SK-N-SH (cell line): ENCODE results near the gene ACTR8. TPM values are rescaled to one million over a fixed set of nuclear protein-coding genes. Genes with fewer than 3 reads are reported as not detected.

Source experiments
- CTCF ChIA-PET: fragments of 300-600, 350-600 bp; formaldehyde crosslinking; extraction: SDS; loops from one replicate; lab custom pipeline; 2021; lab: Yijun Ruan, JAX
- POLR2A ChIA-PET: fragments of 350-600 bp; sonication (Branson Sonifier 250); formaldehyde crosslinking; extraction: SDS; loops from one replicate; lab custom pipeline; 2020; ENCODE audit warnings: antibody characterized with exemption, inconsistent platforms; lab: Yijun Ruan, JAX
- DNase-seq: peaks from one replicate; pipeline ENCODE4 v3.0.0; 2012
- H2AFZ ChIP-seq: fragments of 200-600 bp; sonication (generic); 2 replicates; pipeline ENCODE4 v1.8.1; 2016; ENCODE audit warnings: antibody characterized with exemption, mild to moderate bottlenecking, low read depth
- H3F3A ChIP-seq: fragments of 200-600 bp; sonication (generic); replicated peaks from 2 replicates; pipeline ENCODE3; 2016; ENCODE audit warnings: antibody characterized with exemption, mild to moderate bottlenecking; ENCODE audit not compliant: insufficient read depth
- H3K27ac ChIP-seq, 2 experiments: fragments of 200-500 bp in 1 of 2; fragments of 200-600 bp in 1 of 2; sonication (Bioruptor generic) in 1 of 2; sonication (generic), shearing (Covaris generic) in 1 of 2; 2 replicates each; pipeline versions ENCODE4 v1.5.1 to v1.6.1; 2014 to 2016; ENCODE audit warnings: low read depth in 2 of 2, inconsistent platforms in 1 of 2, low read length in 1 of 2, mild to moderate bottlenecking in 1 of 2, mixed read lengths in 1 of 2
- H3K27me3 ChIP-seq: fragments of 200-600 bp; sonication (generic), shearing (Covaris generic); 2 replicates; pipeline ENCODE4 v1.6.1; 2016; ENCODE audit warnings: mixed run types; ENCODE audit not compliant: insufficient read depth
- H3K36me3 ChIP-seq, 2 experiments: fragments of 200-500 bp in 1 of 2; fragments of 200-600 bp in 1 of 2; sonication (Bioruptor generic) in 1 of 2; sonication (generic) in 1 of 2; replicated peaks in 1 of 2; 2 replicates each; pipeline versions ENCODE3 to v1.5.1; 2014 to 2016; ENCODE audit warnings: low read length in 1 of 2, mild to moderate bottlenecking in 1 of 2; ENCODE audit not compliant: insufficient read depth in 2 of 2, control insufficient read depth in 1 of 2
- H3K4me1 ChIP-seq, 2 experiments: fragments of 200-500 bp in 1 of 2; fragments of 200-600 bp in 1 of 2; sonication (Bioruptor generic) in 1 of 2; sonication (generic), shearing (Covaris generic) in 1 of 2; 2 replicates each; pipeline versions ENCODE4 v1.5.1 to v1.6.1; 2014 to 2016; ENCODE audit warnings: low read depth in 1 of 2, low read length in 1 of 2, mixed run types in 1 of 2; ENCODE audit not compliant: insufficient read depth in 2 of 2, control insufficient read depth in 1 of 2
- H3K4me2 ChIP-seq: fragments of 200-600 bp; sonication (generic), shearing (Covaris generic); 2 replicates; pipeline ENCODE4 v1.6.1; 2017; ENCODE audit warnings: mixed run types
- H3K4me3 ChIP-seq, 2 experiments: fragments of 200-500 bp in 1 of 2; fragments of 200-600 bp in 1 of 2; sonication (Bioruptor generic) in 1 of 2; sonication (generic), shearing (Covaris generic) in 1 of 2; 2 replicates each; pipeline versions ENCODE4 v1.5.1 to v1.8.1; 2014 to 2016; ENCODE audit warnings: low read depth in 2 of 2, inconsistent platforms in 1 of 2, low read length in 1 of 2, mild to moderate bottlenecking in 1 of 2, mixed read lengths in 1 of 2, moderate library complexity in 1 of 2
- H3K79me2 ChIP-seq: fragments of 200-600 bp; sonication (generic); 2 replicates; pipeline ENCODE4 v1.8.1; 2017; ENCODE audit warnings: mild to moderate bottlenecking; ENCODE audit not compliant: insufficient read depth
- H3K9ac ChIP-seq: fragments of 200-600 bp; sonication (generic); 2 replicates; pipeline ENCODE4 v1.6.1; 2017; ENCODE audit warnings: mixed run types
- H3K9me2 ChIP-seq: fragments of 200-600 bp; sonication (generic); 2 replicates; pipeline ENCODE4 v1.6.1; 2017; ENCODE audit warnings: mixed run types
- H3K9me3 ChIP-seq: fragments of 200-600 bp; sonication (generic); 2 replicates; pipeline ENCODE4 v1.6.1; 2017; ENCODE audit warnings: mixed run types, mild to moderate bottlenecking, moderate library complexity
- H4K20me1 ChIP-seq: fragments of 200-600 bp; sonication (generic); 2 replicates; pipeline ENCODE4 v1.6.1; 2017; ENCODE audit warnings: mild to moderate bottlenecking, mixed run types; ENCODE audit not compliant: insufficient read depth
- CHD2 ChIP-seq: fragments of 150-350 bp; IDR thresholded peaks from 2 replicates; pipeline ENCODE4 v1.6.1; 2018; ENCODE audit warnings: low read length; ENCODE audit not compliant: partially characterized antibody
- CTCF ChIP-seq: fragments of 200-600 bp; sonication (generic); IDR thresholded peaks from 2 replicates; pipeline ENCODE4 v1.6.1; 2017; ENCODE audit warnings: antibody characterized with exemption, mild to moderate bottlenecking, moderate library complexity
- EZH2phosphoT487 ChIP-seq: fragments of 200-600 bp; sonication (generic); IDR thresholded peaks from 2 replicates; pipeline ENCODE4 v1.6.1; 2017; ENCODE audit warnings: low read depth, mixed run types, mild to moderate bottlenecking, antibody characterized with exemption, moderate library complexity, borderline replicate concordance
- GABPA ChIP-seq: IDR thresholded peaks from 2 replicates; pipeline ENCODE4 v1.4.0; 2012; ENCODE audit warnings: low read depth, mild to moderate bottlenecking
- GATA2 ChIP-seq: sonication (generic); formaldehyde crosslinking; IDR thresholded peaks from 2 replicates; pipeline ENCODE4 v1.5.0; 2020; ENCODE audit warnings: mild to moderate bottlenecking, missing genetic modification reagents
- MEF2A ChIP-seq: IDR thresholded peaks from 2 replicates; pipeline ENCODE4 v1.4.0; 2012; ENCODE audit warnings: low read depth, borderline replicate concordance
- NFIC ChIP-seq: IDR thresholded peaks from 2 replicates; pipeline ENCODE4 v1.4.0; 2012; ENCODE audit warnings: borderline replicate concordance
- PBX3 ChIP-seq: IDR thresholded peaks from 2 replicates; pipeline ENCODE4; 2012
- POLR2AphosphoS5 ChIP-seq: IDR thresholded peaks from 2 replicates; pipeline ENCODE4 v1.6.1; 2012; ENCODE audit warnings: low read depth, low read length
- RAD21 ChIP-seq: IDR thresholded peaks from 2 replicates; pipeline ENCODE4 v1.6.1; 2012; ENCODE audit warnings: mild to moderate bottlenecking, low read length
- RFX5 ChIP-seq: IDR thresholded peaks from 2 replicates; pipeline ENCODE4 v1.6.1; 2012; ENCODE audit warnings: mild to moderate bottlenecking, improper control_type of control experiment, low read length
- TAF1 ChIP-seq: IDR thresholded peaks from 2 replicates; pipeline ENCODE4 v1.6.1; 2012; ENCODE audit warnings: low read depth, mild to moderate bottlenecking, low read length, moderate library complexity, borderline replicate concordance
- YY1 ChIP-seq: IDR thresholded peaks from 2 replicates; pipeline ENCODE4 v1.4.0; 2012; ENCODE audit warnings: low read depth, mild to moderate bottlenecking
- ZBTB33 ChIP-seq: IDR thresholded peaks from 2 replicates; pipeline ENCODE4 v1.4.0; 2012; ENCODE audit warnings: low read depth, borderline replicate concordance
- WGBS: methylation state at CpG from one replicate; pipeline ENCODE4 v1.1.6; 2017; ENCODE audit warnings: low lambda C conversion rate; 5-methylcytosine and 5-hydroxymethylcytosine counted together
- polyA plus RNA-seq, 3 experiments: library from polyadenylated mRNA; depleted of rRNA; stranded (reverse); fragments of >200 nt; gene quantifications; 2 replicates each; pipeline ENCODE4 v1.2.3, GENCODE V29; 2012

ACTR8 gene
- polyA plus RNA-seq, 1 of the 3 experiments (the other 2 are of a cell fraction): 17.7 TPM

DNA sequence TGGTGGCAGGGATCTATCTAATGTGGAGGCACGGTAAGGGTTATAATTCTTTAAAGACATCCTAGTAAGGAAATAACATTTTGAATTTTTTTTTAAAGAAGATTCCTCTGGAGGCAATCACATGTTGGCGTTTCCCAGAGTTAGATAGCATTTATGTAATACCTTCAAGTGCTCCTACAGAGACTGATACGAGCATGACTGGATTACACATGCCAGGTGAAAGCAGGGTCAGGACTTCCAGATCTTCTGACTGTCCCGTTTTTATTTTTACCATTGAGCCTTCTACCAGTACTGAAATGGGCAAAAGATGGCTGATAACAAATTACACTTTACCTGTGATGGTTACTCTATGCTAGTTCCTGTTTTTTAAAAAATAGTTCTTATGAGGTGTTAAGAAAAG, 21.8 kb downstream of the ACTR8 start (continued):
- TF ChIP-seq EZH2phosphoT487 (no peak), CTCF (no peak)

GRCh38 chr3:53859178-53859577, 22.8 kb downstream of the ACTR8 start:
- Histone ChIP-seq H3K4me3 (no peak overlapping the region), H3K79me2 (no peaks in the 10 kb centered on the region), H3K4me1 (no peaks in the 10 kb centered on the region), H4K20me1 (no peaks in the 10 kb centered on the region), H3K9me3 (no peaks in the 10 kb centered on the region), H3K36me3 (peaks cover 16 to 40% of the 10 kb centered on the region in 2 experiments), H3K9me2 (peaks cover 2% of the 10 kb centered on the region; the same call in 1 of the 2 replicates), H3F3A (no peaks in the 10 kb centered on the region), H3K9ac (no peak overlapping the region), H2AFZ (no peak overlapping the region), H3K27ac (no peak overlapping the region), H3K4me2 (no peak overlapping the region), H3K27me3 (no peaks in the 10 kb centered on the region)
- TF ChIP-seq CTCF: no peak
- TF ChIP-seq GABPA: no peak
- TF ChIP-seq NFIC: no peak
- TF ChIP-seq RFX5: no peak
- TF ChIP-seq CHD2: no peak
- no peak for TF ChIP-seq PBX3
- TF ChIP-seq GATA2 (CRISPR knock-in tag): no peak
- TF ChIP-seq YY1: no peak
- TF ChIP-seq RAD21: no peak
- TF ChIP-seq POLR2AphosphoS5: no peak
- no peak for TF ChIP-seq TAF1
- TF ChIP-seq ZBTB33: no peak
- no peak for TF ChIP-seq MEF2A
- 97% methylated on average over 6 of the region's 6 CpGs for WGBS
- ChIA-PET POLR2A (no interaction called here), CTCF (no interaction called here)
- no peak for DNase-seq
